ENCODE measurements around the gene NSFL1C. TPM values are rescaled to one million over a fixed set of nuclear protein-coding genes. Genes with fewer than 3 reads are reported as not detected.

The NSFL1C gene
- total and polyA plus RNA-seq, 2 of the 4 experiments (the other 2 are of a cell fraction), result 33.0 to 40.3 TPM

GRCh38 chr20:1490643-1491195, 24.1 kb upstream of the NSFL1C start:
- Histone ChIP-seq H2AFZ (replicated peaks; ENCODE audit: low read length, poor library complexity) (no peak overlapping the region), H3K18ac (ENCODE audit: low read depth, low read length) (no peak overlapping the region), H2BK120ac (ENCODE audit: low read depth, low read length) (no peak overlapping the region), H3K4me3 (ENCODE audit: insufficient read depth, low read depth, low read length) (no peak overlapping the region), H4K20me1 (ENCODE audit: insufficient read depth, low read length) (no peaks in the 10 kb centered on the region), H3K36me3 (ENCODE audit: control insufficient read depth, insufficient read depth, low read length) (no peaks in the 10 kb centered on the region), H2BK20ac (ENCODE audit: low read depth, low read length) (no peak overlapping the region), H3K4ac (ENCODE audit: low read depth, low read length) (no peak overlapping the region), H3K4me1 (ENCODE audit: control insufficient read depth, insufficient read depth, low read length) (no peaks in the 10 kb centered on the region), H4K5ac (ENCODE audit: low read depth, low read length) (no peak overlapping the region), H4K91ac (ENCODE audit: insufficient read depth, low read depth, low read length) (no peak overlapping the region), H3K9me1 (ENCODE audit: insufficient read depth, low read length) (no peaks in the 10 kb centered on the region), H2AK5ac (ENCODE audit: low read depth, low read length) (no peak overlapping the region), H3K23ac (ENCODE audit: low read depth, low read length) (no peak overlapping the region), H3K9ac (ENCODE audit: low read depth, low read length) (no peak overlapping the region), H3K27me3 (ENCODE audit: control insufficient read depth, insufficient read depth, low read length) (peaks cover 30% of the 10 kb centered on the region), H3K56ac (ENCODE audit: extremely low read depth, insufficient read depth, low read length) (no peak overlapping the region), H2BK15ac (ENCODE audit: low read depth, low read length) (no peak overlapping the region), H2BK5ac (ENCODE audit: low read depth, low read length, poor library complexity, severe bottlenecking) (no peak overlapping the region), H3K27ac (ENCODE audit: insufficient read depth, low read length) (no peak overlapping the region), H3K79me1 (ENCODE audit: low read depth in 1 of 2, low read length in 2 of 2) (no peaks in the 10 kb centered on the region), H2AK9ac (replicated peaks; ENCODE audit: low read depth, low read length, poor library complexity) (no peak overlapping the region), H3K14ac (replicated peaks; ENCODE audit: low read depth, low read length) (no peak overlapping the region), H3K9me3 (ENCODE audit: control insufficient read depth, insufficient read depth, low read length) (0 out of 2 replicates have a peak, but pooled peaks cover 3% of the 10 kb centered on the region), H4K8ac (ENCODE audit: low read depth in 2 of 2, low read length in 2 of 2) (no peak overlapping the region), H3K4me2 (ENCODE audit: low read depth, low read length) (no peak overlapping the region)
- intact Hi-C loops (cut with micrococcal nuclease), result no loop called here
- TF ChIP-seq RCOR1 (IDR thresholded peaks at IDR 0.05; ENCODE audit: insufficient replicate concordance, low read length) (no peak), SMC3 (IDR thresholded peaks at IDR 0.05; ENCODE audit: low read depth, low read length) (no peak), FOS (IDR thresholded peaks at IDR 0.05; ENCODE audit: low read depth, low read length) (no peak)
- ATAC-seq (ENCODE audit: low read depth) (no peak), DNase-seq (no peak)
- WGBS, 2 experiments (ENCODE audit: extremely low coverage in 2 of 2, insufficient read length in 1 of 2), result 50% methylated on average over 5 of the region's 9 CpGs; no CpG with 5 or more reads in 1 of the 2 experiments
- POLR2A ChIA-PET (ENCODE audit: unreplicated experiment), result no interaction called here
- BruUV-seq (replicated peaks), result no TSS peak
- dilution Hi-C loops (cut with HindIII; ENCODE audit: low sequenced_read_pairs, unreplicated experiment), result no loop called here
- in situ Hi-C loops (cut with MboI; ENCODE audit: low sequenced_read_pairs), result no loop called here
- CTCF ChIA-PET, result interaction anchor here (1.5 kb wide), 1 partner anchor 24 kb away, joined by 4 read pairs; the partner anchor contains the start of gene NSFL1C
